GM18870 (cell line): Measurements from ENCODE around the gene NR3C1.
A peak's percentile ranks its signal among the peaks of the same experiment; 100 is the strongest.

ENCODE experiments used
- ATAC-seq: cut with Tn5 transposase; IDR thresholded peaks from one replicate; pipeline ENCODE4 v1.9.1; 2021; ENCODE audit warnings: moderate library complexity; ENCODE audit not compliant: unreplicated experiment

The NR3C1 gene

GRCh38 chr5:143271431-143271830 is 132.1 kb downstream of the NR3C1 start:
- no peak for ATAC-seq

GRCh38 chr5:143268388-143268787 is 135.1 kb downstream of the NR3C1 start:
- ATAC-seq: no peak

- no peak for ATAC-seq
These were observed 136.3 kb downstream of the NR3C1 start for GRCh38 chr5:143267186-143267585.

GRCh38 chr5:143265995-143266394 is 137.5 kb downstream of the NR3C1 start:
- no peak for ATAC-seq

GRCh38 chr5:143263272-143263810 is 140.1 kb downstream of the NR3C1 start:
- no peak for ATAC-seq

GRCh38 chr5:143262393-143263174 is 140.9 kb downstream of the NR3C1 start:
- peak; percentile 87 for ATAC-seq

GRCh38 chr5:143261748-143262392 is 141.6 kb downstream of the NR3C1 start:
- ATAC-seq: no peak

- ATAC-seq: no peak
These were observed 144.3 kb downstream of the NR3C1 start for GRCh38 chr5:143259254-143259605.

GRCh38 chr5:143258559-143259253 is 144.8 kb downstream of the NR3C1 start:
- ATAC-seq: no peak

GRCh38 chr5:143254819-143255218 is 148.7 kb downstream of the NR3C1 start:
- no peak for ATAC-seq

GRCh38 chr5:143251946-143252345 is 151.5 kb downstream of the NR3C1 start:
- ATAC-seq: no peak

- ATAC-seq: peak; percentile 55
These were observed 152.3 kb downstream of the NR3C1 start for GRCh38 chr5:143251190-143251589.

GRCh38 chr5:143249851-143250250 is 153.6 kb downstream of the NR3C1 start:
- no peak for ATAC-seq

- ATAC-seq: no peak
These were observed 154.5 kb downstream of the NR3C1 start for GRCh38 chr5:143248822-143249579.

- ATAC-seq: no peak
These were observed 155.1 kb downstream of the NR3C1 start for GRCh38 chr5:143248391-143248790.

GRCh38 chr5:143247134-143247815 is 156.2 kb downstream of the NR3C1 start:
- no peak for ATAC-seq

GRCh38 chr5:143245929-143246561 is 157.4 kb downstream of the NR3C1 start:
- no peak for ATAC-seq

GRCh38 chr5:143244990-143245389 is 158.5 kb downstream of the NR3C1 start:
- no peak for ATAC-seq

- ATAC-seq: no peak
These were observed 159.3 kb downstream of the NR3C1 start for GRCh38 chr5:143244000-143244736.
